Common myeloid progenitor, CD34-positive (primary cell): ENCODE data around the gene FOSL1.

Experiments
- CTCF ChIA-PET: fragments of 350-600 bp; sonication (Branson Sonifier 250); formaldehyde crosslinking; loops from one replicate; lab custom pipeline; 2021; ENCODE audit warnings: antibody characterized with exemption; lab: Charles Lee
- POLR2A ChIA-PET: fragments of 350-600 bp; sonication (Branson Sonifier 250); formaldehyde crosslinking; loops from one replicate; lab custom pipeline; 2021; ENCODE audit warnings: antibody characterized with exemption; lab: Charles Lee
- DNase-seq, 3 donors: peaks; one replicate each; pipeline versions ENCODE4 v3.0.0 to v3.0.0-alpha.2; 2013
- H3K27ac ChIP-seq, 2 experiments: 1 replicate in 1 of 2; 2 replicates in 1 of 2; pipeline ENCODE4 v1.7.0; 2013; ENCODE audit warnings: inconsistent platforms in 2 of 2, low read length in 2 of 2, mild to moderate bottlenecking in 2 of 2, low read depth in 1 of 2, moderate library complexity in 1 of 2; ENCODE audit not compliant: severe bottlenecking in 2 of 2, insufficient read depth in 1 of 2, poor library complexity in 1 of 2
- H3K27me3 ChIP-seq, 5 experiments: replicated peaks in 2 of 5; 1 replicate in 3 of 5; 2 replicates in 2 of 5; pipeline versions ENCODE4 v1.6.1 to v1.7.0; 2013; ENCODE audit warnings: low read length in 4 of 5, mild to moderate bottlenecking in 2 of 5, moderate library complexity in 2 of 5, inconsistent platforms in 1 of 5; ENCODE audit not compliant: insufficient read depth in 5 of 5, control insufficient read depth in 4 of 5
- H3K36me3 ChIP-seq, 4 experiments: 1 replicate in 2 of 4; 2 replicates in 2 of 4; pipeline versions ENCODE4 v1.6.1 to v1.7.0; 2013; ENCODE audit warnings: low read length in 3 of 4, control low read depth in 1 of 4, mild to moderate bottlenecking in 1 of 4; ENCODE audit not compliant: control insufficient read depth in 4 of 4, insufficient read depth in 4 of 4
- H3K4me1 ChIP-seq, 4 experiments: 1 replicate in 3 of 4; 2 replicates in 1 of 4; pipeline versions ENCODE4 v1.6.1 to v1.7.1; 2013; ENCODE audit warnings: low read length in 3 of 4, mild to moderate bottlenecking in 3 of 4, control low read depth in 1 of 4, inconsistent platforms in 1 of 4, moderate library complexity in 1 of 4; ENCODE audit not compliant: control insufficient read depth in 4 of 4, insufficient read depth in 4 of 4; ENCODE audit errors: control extremely low read depth in 1 of 4
- H3K4me3 ChIP-seq, 7 experiments: 1 replicate in 4 of 7; 2 replicates in 3 of 7; pipeline versions ENCODE4 v1.5.1 to v1.7.0; 2013; ENCODE audit warnings: mild to moderate bottlenecking in 7 of 7, low read length in 6 of 7, moderate library complexity in 6 of 7, inconsistent platforms in 2 of 7, low read depth in 2 of 7, control low read depth in 1 of 7; ENCODE audit not compliant: insufficient read depth in 4 of 7, control insufficient read depth in 1 of 7; ENCODE audit errors: extremely low read depth in 1 of 7
- H3K9me3 ChIP-seq, 5 experiments: 1 replicate in 4 of 5; 2 replicates in 1 of 5; pipeline versions ENCODE4 v1.6.1 to v1.7.1; 2013; ENCODE audit warnings: low read length in 4 of 5, mild to moderate bottlenecking in 2 of 5, inconsistent platforms in 1 of 5, low read depth in 1 of 5, moderate library complexity in 1 of 5; ENCODE audit not compliant: control insufficient read depth in 4 of 5, insufficient read depth in 2 of 5; ENCODE audit errors: control extremely low read depth in 1 of 5
- WGBS: methylation state at CpG from one replicate; pipeline ENCODE4 v1.1.5; 2013; ENCODE audit not compliant: insufficient coverage; 5-methylcytosine and 5-hydroxymethylcytosine counted together

FOSL1 gene

DNA sequence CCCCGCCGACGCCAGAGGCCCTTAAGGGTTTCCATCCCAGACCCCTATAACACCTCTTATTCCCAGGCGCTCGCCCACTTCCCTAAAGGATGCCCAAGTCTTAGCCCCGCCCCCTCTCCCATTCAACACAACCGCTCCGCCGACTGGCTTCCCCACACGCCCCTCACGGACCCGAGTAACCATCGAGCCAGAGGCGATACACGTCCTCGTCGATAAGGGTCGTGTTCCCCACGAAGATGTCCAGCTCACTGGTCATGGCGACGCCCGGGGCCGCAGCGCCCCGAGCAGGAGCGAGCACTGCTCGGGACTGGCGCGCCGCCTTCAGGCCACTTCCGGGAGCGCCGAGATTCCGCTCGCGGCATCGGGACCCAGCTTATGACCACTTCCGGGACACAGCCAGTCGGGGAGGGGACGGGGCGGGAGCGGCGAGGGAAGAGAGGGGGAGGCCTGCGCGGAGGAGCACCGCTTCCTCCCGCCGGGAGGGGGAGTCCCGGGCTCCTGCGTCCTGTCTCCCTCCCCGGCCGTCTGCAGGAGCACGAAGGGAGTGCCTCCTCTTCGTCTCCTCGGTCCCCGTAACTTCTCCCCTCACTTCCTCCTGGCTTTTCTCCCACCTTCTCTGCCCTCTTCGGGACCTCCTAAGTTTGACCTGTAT, 11.9 kb downstream of the FOSL1 start, which contains the start of gene FIBP:
Gene FIBP (minus strand): TSS at position 309 of the 652 bp plus-strand sequence. CDS start 53 bp downstream, at position 256.
- H3K27ac ChIP-seq, result peak within 1 kb of the TSS; percentile 40 to 87
- H3K4me3 ChIP-seq, result peak within 1 kb of the TSS; percentile 55 to 97 (median 88)
- H3K9me3 ChIP-seq, result no peaks in the 10 kb centered on the region
- ChIA-PET CTCF (interaction anchor here (0.9 to 11.9 kb wide), 21 partner anchors 8 to 247 kb away, joined by 3 to 168 read pairs (median 7); partner anchors contain the start of genes AP5B1, C11orf68, CFL1 and CTSW), POLR2A (interaction anchor here (0.6 to 5.4 kb wide), 7 partner anchors 12 to 1692 kb away, joined by 3 to 33 read pairs (median 3); partner anchors contain the start of genes CFL1, FOSL1, KAT5 and MUS81)
- 0% methylated on average over 38 of the region's 57 CpGs for WGBS
- H3K36me3 ChIP-seq, result peaks cover 5 to 45% (median 38%) of the 10 kb centered on the region in 4 experiments
- no peaks in the 10 kb centered on the region for H3K27me3 ChIP-seq
- H3K4me1 ChIP-seq, result peaks cover 8 to 66% (median 60%) of the 10 kb centered on the region in 4 experiments
- peak; percentile 96 to 98 (median 97) for DNase-seq

DNA sequence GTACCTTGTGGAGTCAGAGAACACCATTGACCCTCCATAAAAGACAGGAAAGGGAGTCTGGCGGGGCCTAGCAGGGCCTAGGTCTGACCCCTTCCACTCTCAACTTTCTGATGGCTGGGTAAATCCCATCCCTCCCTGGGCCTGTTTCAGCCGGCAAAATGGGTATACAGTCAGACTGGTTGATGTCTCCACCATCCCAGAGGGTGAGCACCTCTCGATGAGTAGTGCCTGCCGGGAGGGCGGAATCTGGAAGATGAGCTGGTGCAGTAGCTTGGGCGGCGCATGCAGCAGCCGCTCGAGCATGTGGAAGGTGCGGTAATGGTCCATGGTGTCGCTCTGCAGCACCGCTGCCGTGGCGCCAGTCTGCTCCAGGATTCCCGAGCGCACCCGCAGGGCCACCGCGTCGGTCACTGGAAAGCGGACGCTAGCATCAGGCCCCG, 12.4 kb downstream of the FOSL1 start:
- WGBS, result 11% methylated on average over 11 of the region's 23 CpGs
- ChIA-PET CTCF (interaction anchor here (0.9 to 11.9 kb wide), 17 partner anchors 8 to 181 kb away, joined by 3 to 168 read pairs (median 19); partner anchors contain the start of genes AP5B1, C11orf68, CFL1 and CTSW), POLR2A (interaction anchor here (1.1 to 5.4 kb wide), 3 partner anchors 28 to 272 kb away, joined by 3 to 33 read pairs (median 5); partner anchors contain the start of genes CFL1, MUS81 and PCNX3)
- peaks cover 8 to 61% (median 55%) of the 10 kb centered on the region in 4 experiments for H3K4me1 ChIP-seq
- H3K27ac ChIP-seq, result peak overlapping the region in 1 of 2 experiments; percentile 87
- H3K9me3 ChIP-seq, result no peaks in the 10 kb centered on the region
- peak overlapping the region; percentile 55 to 97 (median 88) for H3K4me3 ChIP-seq
- H3K36me3 ChIP-seq, result peaks cover 5 to 47% (median 41%) of the 10 kb centered on the region in 4 experiments
- DNase-seq, result no peak
- H3K27me3 ChIP-seq, result no peaks in the 10 kb centered on the region

DNA sequence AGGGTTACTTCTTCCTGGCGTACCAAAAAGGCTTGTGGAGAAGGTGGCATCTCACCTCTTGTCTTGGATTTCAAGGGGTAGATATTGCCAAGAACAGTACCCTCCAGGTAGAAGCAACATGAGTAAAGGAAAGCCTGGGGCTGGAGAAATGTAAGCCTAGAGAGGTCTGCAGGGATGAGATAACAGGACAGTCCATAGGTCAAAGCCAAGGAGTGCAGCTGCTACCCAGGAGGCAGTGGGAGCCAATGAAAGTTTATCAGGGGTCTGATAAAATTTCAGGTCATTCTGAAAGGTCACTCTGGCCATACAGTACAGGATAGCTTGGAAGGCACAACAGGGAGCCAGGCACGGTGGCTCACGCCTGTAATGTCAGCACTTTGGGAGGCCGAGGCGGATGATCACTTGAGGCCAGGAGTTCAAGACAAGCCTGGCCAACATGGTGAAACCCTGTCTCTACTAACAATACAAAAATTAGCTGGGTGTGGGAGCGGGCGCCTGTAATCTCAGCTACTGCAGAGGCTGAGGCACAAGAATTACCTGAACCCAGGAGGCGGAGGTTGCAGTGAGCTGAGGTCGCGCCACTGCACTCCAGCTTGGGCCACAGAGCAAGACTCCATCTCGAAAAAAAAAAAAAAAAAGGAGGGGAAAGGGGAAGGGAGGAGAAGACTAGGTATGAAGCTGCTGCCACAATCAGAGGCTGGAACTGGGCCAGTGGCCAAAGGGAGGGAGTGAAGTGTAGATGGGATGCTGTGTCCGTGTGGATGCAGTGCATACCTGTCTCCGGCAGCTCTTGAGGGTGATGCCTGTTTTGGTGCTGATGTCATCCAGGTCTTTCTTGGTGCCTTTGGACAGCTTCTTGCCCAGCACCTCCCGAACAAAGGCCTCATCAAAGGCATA, 13.1 kb downstream of the FOSL1 start:
- ChIA-PET CTCF (interaction anchor here (0.6 to 11.9 kb wide), 15 partner anchors 7 to 260 kb away, joined by 3 to 168 read pairs (median 20); partner anchors contain the start of genes AP5B1, CFL1, CTSW and EFEMP2), POLR2A (interaction anchor here (1.9 to 5.4 kb wide), 2 partner anchors 28 to 30 kb away, joined by 5 to 33 read pairs; partner anchors contain the start of genes CFL1 and MUS81)
- DNase-seq, result no peak
- H3K4me3 ChIP-seq, result peak overlapping the region in 6 of 7 experiments; percentile 78 to 97 (median 88)
- no peaks in the 10 kb centered on the region for H3K27me3 ChIP-seq
- WGBS, result 89% methylated on average over 9 of the region's 14 CpGs
- H3K27ac ChIP-seq, result peak overlapping the region in 1 of 2 experiments; percentile 87
- peaks cover 8 to 54% (median 48%) of the 10 kb centered on the region in 4 experiments for H3K4me1 ChIP-seq
- no peaks in the 10 kb centered on the region for H3K9me3 ChIP-seq
- peaks cover 5 to 50% (median 43%) of the 10 kb centered on the region in 4 experiments for H3K36me3 ChIP-seq

GRCh38 chr11:65885808-65886536, 14.2 kb downstream of the FOSL1 start:
- Histone ChIP-seq H3K9me3 (no peaks in the 10 kb centered on the region), H3K27me3 (no peaks in the 10 kb centered on the region), H3K4me1 (peaks cover 7 to 52% (median 43%) of the 10 kb centered on the region in 4 experiments), H3K4me3 (no peak overlapping the region), H3K27ac (no peak overlapping the region), H3K36me3 (peaks cover 7 to 58% (median 44%) of the 10 kb centered on the region in 4 experiments)
- POLR2A ChIA-PET, result interaction anchor here (0.6 to 2.0 kb wide), 3 partner anchors 14 to 232 kb away, joined by 3 to 7 read pairs (median 4); partner anchors contain the start of gene FOSL1
- DNase-seq, result no peak
- WGBS, result 97% methylated on average over 9 of the region's 12 CpGs
- CTCF ChIA-PET, result interaction anchor here (1.0 to 11.9 kb wide), 27 partner anchors 8 to 259 kb away, joined by 3 to 168 read pairs (median 8); partner anchors contain the start of genes CFL1, EFEMP2, FOSL1 and KAT5

DNA sequence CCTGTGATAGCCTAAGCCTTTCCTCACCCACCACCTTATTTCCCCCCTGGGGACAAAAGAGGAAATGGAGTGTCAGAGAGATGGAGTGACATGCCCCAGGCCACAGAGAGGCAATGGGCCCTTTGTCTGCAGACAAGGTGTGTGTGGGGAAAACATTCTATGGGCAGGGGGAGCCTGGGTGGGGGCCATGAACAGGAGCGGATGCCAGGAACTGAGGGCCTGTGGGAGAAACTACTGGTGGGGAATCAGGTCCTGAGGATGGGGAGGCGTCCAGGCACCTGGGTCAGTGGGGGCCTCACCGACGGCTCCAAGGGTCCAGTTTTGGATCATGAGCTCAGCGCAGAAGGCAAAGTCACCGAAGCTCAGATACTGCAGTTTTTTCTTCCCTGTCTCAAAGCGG, 15.0 kb downstream of the FOSL1 start:
- peaks cover 7 to 56% (median 42%) of the 10 kb centered on the region in 4 experiments for H3K4me1 ChIP-seq
- 97% methylated on average over 7 of the region's 7 CpGs for WGBS
- no peak for DNase-seq
- peaks cover 7 to 58% (median 44%) of the 10 kb centered on the region in 4 experiments for H3K36me3 ChIP-seq
- H3K9me3 ChIP-seq, result no peaks in the 10 kb centered on the region
- no peak overlapping the region for H3K27ac ChIP-seq
- H3K27me3 ChIP-seq, result no peaks in the 10 kb centered on the region
- CTCF ChIA-PET, result interaction anchor here (0.6 to 11.9 kb wide), 37 partner anchors 9 to 789 kb away, joined by 3 to 168 read pairs (median 5); partner anchors contain the start of genes CFL1, EFEMP2, FOSL1 and KAT5
- POLR2A ChIA-PET, result interaction anchor here (0.9 to 2.0 kb wide), 4 partner anchors 9 to 117 kb away, joined by 3 to 11 read pairs (median 4); partner anchors contain the start of genes BANF1, CFL1 and FOSL1
- no peak overlapping the region for H3K4me3 ChIP-seq
